NT2/D1 (cell line): ENCODE measurements around the gene CDHR3.

Experiments used
- SUZ12 ChIP-seq: IDR thresholded peaks from 2 replicates; pipeline ENCODE4 v1.6.1; 2011; ENCODE audit not compliant: insufficient read length, insufficient read depth; ENCODE audit errors: extremely low read depth
- YY1 ChIP-seq: IDR thresholded peaks from 2 replicates; pipeline ENCODE4 v1.6.1; 2011; ENCODE audit not compliant: insufficient read length, insufficient read depth
- ZNF274 ChIP-seq: IDR thresholded peaks from 2 replicates; pipeline ENCODE4 v1.6.1; 2011; ENCODE audit warnings: mild to moderate bottlenecking, low read depth, low read length

DNA sequence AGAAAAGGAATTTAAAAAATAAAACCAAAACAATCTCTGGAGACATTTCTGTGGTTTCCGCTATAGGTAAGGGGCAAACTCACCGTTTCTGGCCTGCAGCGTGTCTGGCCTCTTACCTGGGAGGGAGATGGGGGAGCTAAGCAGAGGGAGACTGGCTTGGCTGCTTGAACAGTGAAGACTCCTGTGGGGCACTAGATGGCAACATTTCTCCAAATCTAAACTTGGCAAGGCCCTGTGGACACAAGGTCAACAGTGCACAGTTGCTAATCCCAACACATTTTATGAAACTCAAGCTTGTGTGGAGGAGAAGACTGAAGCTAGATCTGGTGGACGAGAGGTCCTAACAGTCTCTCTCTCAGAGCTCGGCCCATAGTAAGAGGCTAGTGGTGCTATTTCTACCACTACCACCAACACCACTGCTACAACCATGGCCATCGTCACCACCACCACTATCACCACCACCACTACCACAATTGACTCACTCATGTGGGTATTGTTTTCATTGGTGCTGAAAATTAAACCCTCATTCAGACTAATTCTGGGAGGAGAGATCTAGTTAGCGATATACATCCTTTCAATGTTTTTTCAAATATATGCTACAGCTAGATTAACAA lies 28.4 kb upstream of the CDHR3 start:
- TF ChIP-seq ZNF274: no peak
- TF ChIP-seq YY1: no peak
- no peak for TF ChIP-seq SUZ12
